ENCODE measurements around the gene PTPRS.

GRCh38 chr19:5387472-5387871, 46.9 kb upstream of the PTPRS start:
- TF ChIP-seq CTCF (IDR thresholded peaks at IDR 0.05) (no peak), POLR2A (IDR thresholded peaks at IDR 0.05) (no peak)

Data from thyroid gland (tissue), 4 donors.